Activated T-cell treated with anti-CD3 and anti-CD28 coated beads for 1 hour (primary cell): Measurements from ENCODE around the gene TGM5.
A peak's percentile ranks its signal among the peaks of the same experiment; 100 is the strongest.
"Not testable (repeated sequence)": the region's sequence is repeated elsewhere in the genome, so short reads cannot be mapped to it uniquely, and the experiment has no call there.

ENCODE experiments used
- DNase-seq: peaks from one replicate; pipeline ENCODE4 v3.0.0-alpha.2; 2020; ENCODE audit warnings: low read depth

The TGM5 gene

GRCh38 chr15:43266834-43267233, at the start of gene TGM5:
TSS of gene TGM5 (minus strand) at chr15:43266928. CDS start at chr15:43266849, 79 bp downstream.
- DNase-seq = no peak

- DNase-seq = no peak
Observed at GRCh38 chr15:43314171-43314570, 47.4 kb upstream of the TGM5 start.

DNA sequence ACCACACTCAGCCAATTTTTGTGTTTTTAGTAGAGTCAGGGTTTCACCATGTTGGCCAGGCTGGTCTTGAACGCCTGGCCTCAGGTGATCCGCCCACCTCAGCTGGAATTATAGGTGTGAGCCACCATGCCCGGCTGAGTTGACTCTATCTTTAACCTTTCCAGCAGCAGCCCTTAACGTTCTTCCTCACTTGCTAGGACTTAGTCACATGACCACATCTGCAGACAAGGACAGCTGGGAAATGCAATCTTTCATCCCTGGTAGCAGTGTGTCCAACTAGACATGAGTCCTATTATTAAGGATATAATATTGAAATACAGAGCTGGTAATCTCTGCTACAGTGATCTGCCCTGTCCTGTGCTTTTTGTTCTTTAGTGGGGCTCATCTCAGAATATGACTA, 45.6 kb upstream of the TGM5 start:
- no peak for DNase-seq

GRCh38 chr15:43302205-43302817, 35.6 kb upstream of the TGM5 start, which contains the start of gene TGM7:
TSS of gene TGM7 (minus strand) at chr15:43302255.
- DNase-seq = no peak

DNA sequence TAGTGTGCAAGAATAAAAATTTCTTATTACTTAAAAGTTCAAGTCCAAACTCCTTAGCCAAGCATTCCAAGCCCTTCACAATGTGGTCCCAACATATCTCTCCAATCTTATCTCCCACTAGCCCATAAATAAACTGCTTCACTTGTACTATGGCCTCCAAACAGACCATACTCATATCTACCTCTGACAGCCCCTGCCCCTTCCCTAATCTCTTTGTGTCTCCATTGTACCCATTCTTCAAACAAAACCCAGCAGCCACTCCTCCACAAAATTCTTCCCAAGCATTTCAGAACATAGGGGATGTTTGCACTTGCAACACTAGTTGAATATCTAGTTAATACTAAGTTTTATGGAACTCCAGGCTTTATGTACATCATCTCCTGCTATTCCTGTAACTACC, 33.2 kb upstream of the TGM5 start:
- no peak for DNase-seq

DNA sequence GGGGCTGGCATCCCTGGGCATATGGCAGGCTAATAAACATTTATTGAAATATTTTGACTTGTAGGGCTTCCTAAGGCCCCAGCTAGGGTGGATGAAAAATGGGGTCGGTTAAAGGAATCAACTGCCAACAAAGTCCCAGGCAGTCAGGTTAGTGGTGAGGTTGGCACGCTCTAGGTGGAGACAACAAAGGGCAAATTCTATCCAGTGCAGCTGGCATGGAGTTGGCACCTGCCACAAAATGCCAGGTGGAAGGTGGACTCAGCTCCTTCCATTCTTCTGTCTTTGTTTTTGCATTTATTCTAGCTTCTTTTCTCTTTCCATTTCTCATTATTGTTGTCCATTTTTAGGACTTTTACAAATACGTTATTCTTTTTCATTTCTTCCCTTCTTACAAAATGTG, 32.7 kb upstream of the TGM5 start:
- no peak for DNase-seq

GRCh38 chr15:43294091-43294706, 27.5 kb upstream of the TGM5 start:
- DNase-seq = no peak

- no peak for DNase-seq
Observed at GRCh38 chr15:43293432-43293831, 26.7 kb upstream of the TGM5 start.

- no peak for DNase-seq
Observed at GRCh38 chr15:43292375-43293078, 25.8 kb upstream of the TGM5 start.

- DNase-seq = not testable (repeated sequence)
Observed at GRCh38 chr15:43289656-43290055, 22.9 kb upstream of the TGM5 start.

- no peak for DNase-seq
Observed at GRCh38 chr15:43287254-43287653, 20.5 kb upstream of the TGM5 start.

GRCh38 chr15:43286074-43286473, 19.3 kb upstream of the TGM5 start:
- DNase-seq = no peak

DNA sequence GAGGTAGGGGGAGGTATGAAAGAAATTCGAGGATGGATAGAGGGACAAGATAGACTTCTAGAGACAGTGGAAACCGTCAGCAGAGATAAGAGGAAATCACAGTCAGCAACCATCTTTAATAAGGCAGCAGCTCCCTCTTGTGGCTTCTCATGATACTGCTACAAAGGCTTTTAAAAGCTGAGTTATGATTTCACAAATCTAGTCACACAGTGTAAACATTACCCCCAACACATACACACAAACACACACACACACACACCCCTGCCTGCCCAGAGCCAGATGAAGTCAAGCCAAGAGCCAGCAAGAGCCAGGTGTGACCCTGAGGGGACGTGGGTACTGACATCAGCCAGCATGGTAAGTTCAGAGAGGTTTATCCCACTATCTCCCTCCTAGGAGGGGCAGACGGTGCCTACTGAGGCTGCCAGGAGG, 18.9 kb upstream of the TGM5 start:
- DNase-seq = peak; percentile 25

DNA sequence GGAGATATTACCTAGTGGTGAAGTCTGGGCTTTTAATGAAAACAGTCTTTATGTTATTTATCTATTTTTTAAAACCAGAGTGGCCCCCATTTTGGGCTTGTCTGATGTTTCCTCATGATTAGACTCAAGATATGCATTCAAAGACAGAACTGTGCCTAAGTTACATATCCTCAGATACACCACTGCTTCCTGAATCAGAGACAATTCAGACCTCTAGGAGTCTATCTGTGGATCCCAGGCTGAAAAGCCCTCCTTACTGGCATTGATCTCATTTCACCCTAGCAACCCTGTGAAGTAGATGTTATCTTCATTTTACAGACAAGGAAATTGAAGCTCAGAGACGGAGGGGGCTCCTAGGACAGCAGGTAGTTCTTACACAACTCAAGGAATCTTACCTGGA, 16.8 kb upstream of the TGM5 start:
- DNase-seq = no peak

GRCh38 chr15:43281926-43282602, 15.3 kb upstream of the TGM5 start:
- DNase-seq = no peak

GRCh38 chr15:43280996-43281395, 14.3 kb upstream of the TGM5 start:
- DNase-seq = no peak

- DNase-seq = no peak
Observed at GRCh38 chr15:43279496-43279895, 12.8 kb upstream of the TGM5 start.

GRCh38 chr15:43278869-43279268, 12.1 kb upstream of the TGM5 start:
- DNase-seq = no peak

- DNase-seq = no peak
Observed at GRCh38 chr15:43277901-43278300, 11.2 kb upstream of the TGM5 start.

DNA sequence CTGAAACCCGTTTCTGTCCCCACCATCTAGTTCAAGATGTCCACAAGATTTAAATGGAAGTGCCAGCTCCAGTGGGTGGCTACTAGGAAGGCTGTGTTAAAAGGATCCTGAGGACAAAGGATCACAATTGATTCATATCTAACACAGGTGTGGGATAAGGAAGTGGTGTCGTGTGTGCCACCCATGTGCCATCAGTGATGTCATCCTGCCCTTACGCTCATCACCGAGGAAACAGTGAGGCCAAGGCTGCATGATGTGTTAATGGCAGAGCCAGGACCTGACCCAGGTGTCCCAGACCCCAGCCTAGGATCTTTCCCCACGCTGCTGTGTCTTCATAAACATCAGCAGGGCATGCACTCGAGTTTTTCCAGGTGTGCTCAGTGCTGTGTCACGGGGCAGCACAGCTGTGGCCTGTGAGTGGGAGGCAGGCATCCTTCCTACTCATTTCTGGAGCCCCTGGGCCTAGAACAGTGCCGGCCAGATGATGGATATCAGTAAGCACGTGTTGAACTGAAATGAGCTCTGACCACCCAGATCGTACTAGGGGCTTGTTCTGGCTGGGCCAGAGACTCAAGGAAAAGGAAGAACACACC, 10.6 kb upstream of the TGM5 start:
- DNase-seq = no peak

DNA sequence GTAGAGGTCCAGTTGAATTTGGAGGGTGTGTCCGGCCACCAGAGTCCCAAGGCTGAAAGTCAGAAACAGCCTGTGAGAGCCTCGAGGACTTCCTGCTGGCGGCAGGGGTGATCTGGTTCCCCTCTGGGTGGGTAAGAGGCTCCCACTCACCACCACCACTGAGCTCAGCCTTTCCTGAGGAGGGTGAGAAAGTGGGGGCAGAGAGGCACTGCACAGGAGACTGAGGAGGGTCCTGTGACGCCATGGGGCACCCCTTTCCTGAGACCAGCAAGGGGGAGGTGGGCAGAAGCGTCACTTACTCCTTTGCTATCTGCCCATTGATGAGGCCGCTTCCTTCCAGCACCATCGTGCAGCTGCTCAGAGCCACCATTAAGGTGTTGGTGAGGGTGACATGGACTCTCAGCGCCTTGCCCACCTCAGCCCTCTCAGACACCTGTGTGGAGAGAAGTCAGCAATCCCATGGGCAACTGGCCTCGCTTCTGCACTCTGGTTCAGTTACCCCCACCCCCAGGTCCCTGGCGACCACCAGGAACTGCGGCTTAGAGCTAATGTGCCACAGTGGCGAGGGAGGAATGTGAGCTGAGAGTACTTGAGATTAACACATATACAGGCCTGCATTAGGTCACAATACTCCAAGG, 10.0 kb upstream of the TGM5 start:
- DNase-seq = no peak
